ENCODE measurements around the gene FZD4.

GRCh38 chr11:87002918-87003317 is 47.7 kb upstream of the FZD4 start:
- TF ChIP-seq CTCF (conservative IDR thresholded peaks at IDR 0.05): no peak
- TF ChIP-seq ZFX (IDR thresholded peaks at IDR 0.05): no peak
